Astrocyte (in vitro differentiated cells and primary cell): ENCODE data around the gene CAMK1G. TPM values are rescaled to one million over a fixed set of nuclear protein-coding genes. Genes with fewer than 3 reads are reported as not detected.
A peak's percentile ranks its signal among the peaks of the same experiment; 100 is the strongest.

ENCODE experiments used
- DNase-seq: peaks from one replicate; pipeline ENCODE4 v3.0.0-alpha.2; 2010; ENCODE audit warnings: low read depth
- FAIRE-seq: peaks from 2 replicates; lab custom pipeline; 2011; peaks lifted over from hg19 to GRCh38; lab: Jason Lieb, UNC
- H2AFZ ChIP-seq: 2 replicates; pipeline ENCODE4 v1.6.0; 2012; ENCODE audit warnings: low read depth, low read length, inconsistent platforms
- H3K27ac ChIP-seq: 2 replicates; pipeline ENCODE4 v1.5.1; 2011; ENCODE audit warnings: low read depth, low read length, inconsistent platforms
- H3K27me3 ChIP-seq: 2 replicates; pipeline ENCODE4 v1.6.0; 2011; ENCODE audit warnings: low read length, inconsistent platforms; ENCODE audit not compliant: insufficient read depth
- H3K36me3 ChIP-seq: 2 replicates; pipeline ENCODE4 v1.5.1; 2011; ENCODE audit warnings: low read length, inconsistent platforms; ENCODE audit not compliant: insufficient read depth
- H3K4me1 ChIP-seq: 2 replicates; pipeline ENCODE4 v1.5.1; 2011; ENCODE audit warnings: low read length, inconsistent platforms; ENCODE audit not compliant: insufficient read depth
- H3K4me2 ChIP-seq: 2 replicates; pipeline ENCODE4 v1.6.0; 2012; ENCODE audit warnings: low read length, inconsistent platforms
- H3K4me3 ChIP-seq: 2 replicates; pipeline ENCODE4 v1.5.1; 2011; ENCODE audit warnings: low read depth, mild to moderate bottlenecking, low read length, inconsistent platforms; ENCODE audit not compliant: insufficient read depth
- H3K79me2 ChIP-seq: 2 replicates; pipeline ENCODE4 v1.6.0; 2012; ENCODE audit warnings: mild to moderate bottlenecking, low read length, inconsistent platforms; ENCODE audit not compliant: insufficient read depth
- H3K9ac ChIP-seq: 2 replicates; pipeline ENCODE4 v1.6.0; 2012; ENCODE audit warnings: mild to moderate bottlenecking, low read length, inconsistent platforms
- H3K9me3 ChIP-seq: 2 replicates; pipeline ENCODE4 v1.5.1; 2012; ENCODE audit warnings: low read depth, mild to moderate bottlenecking, low read length, inconsistent platforms; ENCODE audit not compliant: insufficient read depth
- H4K20me1 ChIP-seq: 2 replicates; pipeline ENCODE4 v1.6.0; 2012; ENCODE audit warnings: low read length, inconsistent platforms; ENCODE audit not compliant: insufficient read depth
- H3K27ac Mint-ChIP-seq: one replicate; pipeline ENCODE4 v1.8.0; 2021; ENCODE audit warnings: mild to moderate bottlenecking, mixed read lengths; ENCODE audit not compliant: unreplicated experiment
- H3K27me3 Mint-ChIP-seq: one replicate; pipeline ENCODE4 v1.8.0; 2021; ENCODE audit warnings: low read depth, mixed read lengths; ENCODE audit not compliant: unreplicated experiment
- H3K36me3 Mint-ChIP-seq: one replicate; pipeline ENCODE4 v1.8.0; 2021; ENCODE audit warnings: low read depth, mixed read lengths; ENCODE audit not compliant: unreplicated experiment
- H3K4me1 Mint-ChIP-seq: one replicate; pipeline ENCODE4 v1.8.0; 2021; ENCODE audit warnings: low read depth, mixed read lengths; ENCODE audit not compliant: unreplicated experiment
- H3K4me3 Mint-ChIP-seq: one replicate; pipeline ENCODE4 v1.8.0; 2021; ENCODE audit warnings: mild to moderate bottlenecking, moderate library complexity, mixed read lengths; ENCODE audit not compliant: unreplicated experiment
- H3K9me3 Mint-ChIP-seq: one replicate; pipeline ENCODE4 v1.8.0; 2021; ENCODE audit warnings: mild to moderate bottlenecking, mixed read lengths; ENCODE audit not compliant: unreplicated experiment
- EZH2 ChIP-seq: IDR thresholded peaks from 2 replicates; pipeline ENCODE4 v1.6.1; 2012; ENCODE audit warnings: mild to moderate bottlenecking, low read length, inconsistent platforms; ENCODE audit not compliant: insufficient read depth
- total RNA-seq: library from RNA; stranded (reverse); gene quantifications from 2 replicates; pipeline ENCODE4 v1.2.1, GENCODE V29; 2021
- TF ChIP-seq, protein P1 (sequence below): IDR thresholded peaks from 2 replicates; pipeline ENCODE4 v1.5.1; 2011; ENCODE audit warnings: low read depth, mild to moderate bottlenecking, inconsistent platforms, low read length, moderate library complexity; ENCODE audit not compliant: insufficient read depth

Gene CAMK1G
- total RNA-seq, 1 donor from 2014 or later, result 0.45 TPM

DNA sequence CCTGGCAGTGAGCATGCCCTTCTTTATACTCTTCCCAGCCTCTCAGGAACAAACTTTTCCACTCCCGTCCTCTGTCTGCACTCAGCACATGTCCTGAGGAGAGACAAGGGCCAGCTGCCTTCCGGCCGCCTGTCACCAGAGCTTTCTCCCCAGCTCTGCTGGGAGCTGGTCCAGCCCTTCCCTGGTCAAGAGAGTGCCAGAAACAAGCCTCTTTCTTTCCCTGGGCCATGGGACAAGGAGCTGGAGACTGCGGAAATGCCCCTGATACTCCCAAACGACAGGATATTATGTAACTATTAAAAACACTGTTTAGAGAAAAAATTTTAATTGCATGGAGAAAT lies 58.3 kb downstream of the CAMK1G start:
- Histone ChIP-seq H4K20me1 (no peaks in the 10 kb centered on the region), H2AFZ (peak overlapping the region; percentile 5), H3K9ac (no peak overlapping the region), H3K9me3 (no peaks in the 10 kb centered on the region), H3K36me3 (no peaks in the 10 kb centered on the region), H3K4me3 (no peak overlapping the region), H3K4me1 (peaks cover 5% of the 10 kb centered on the region), H3K79me2 (no peaks in the 10 kb centered on the region), H3K4me2 (no peak overlapping the region), H3K27me3 (no peaks in the 10 kb centered on the region), H3K27ac (no peak overlapping the region)
- no peaks in the 10 kb centered on the region for H3K36me3 Mint-ChIP-seq
- no peak overlapping the region for H3K4me3 Mint-ChIP-seq
- no peak for TF ChIP-seq EZH2
- TF ChIP-seq, protein P1, sequence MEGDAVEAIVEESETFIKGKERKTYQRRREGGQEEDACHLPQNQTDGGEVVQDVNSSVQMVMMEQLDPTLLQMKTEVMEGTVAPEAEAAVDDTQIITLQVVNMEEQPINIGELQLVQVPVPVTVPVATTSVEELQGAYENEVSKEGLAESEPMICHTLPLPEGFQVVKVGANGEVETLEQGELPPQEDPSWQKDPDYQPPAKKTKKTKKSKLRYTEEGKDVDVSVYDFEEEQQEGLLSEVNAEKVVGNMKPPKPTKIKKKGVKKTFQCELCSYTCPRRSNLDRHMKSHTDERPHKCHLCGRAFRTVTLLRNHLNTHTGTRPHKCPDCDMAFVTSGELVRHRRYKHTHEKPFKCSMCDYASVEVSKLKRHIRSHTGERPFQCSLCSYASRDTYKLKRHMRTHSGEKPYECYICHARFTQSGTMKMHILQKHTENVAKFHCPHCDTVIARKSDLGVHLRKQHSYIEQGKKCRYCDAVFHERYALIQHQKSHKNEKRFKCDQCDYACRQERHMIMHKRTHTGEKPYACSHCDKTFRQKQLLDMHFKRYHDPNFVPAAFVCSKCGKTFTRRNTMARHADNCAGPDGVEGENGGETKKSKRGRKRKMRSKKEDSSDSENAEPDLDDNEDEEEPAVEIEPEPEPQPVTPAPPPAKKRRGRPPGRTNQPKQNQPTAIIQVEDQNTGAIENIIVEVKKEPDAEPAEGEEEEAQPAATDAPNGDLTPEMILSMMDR, result no peak
- peaks cover 11% of the 10 kb centered on the region for H3K4me1 Mint-ChIP-seq
- DNase-seq, result no peak
- H3K9me3 Mint-ChIP-seq, result no peaks in the 10 kb centered on the region
- peaks cover 31% of the 10 kb centered on the region for H3K27me3 Mint-ChIP-seq
- no peak for FAIRE-seq
- H3K27ac Mint-ChIP-seq, result no peak overlapping the region

DNA sequence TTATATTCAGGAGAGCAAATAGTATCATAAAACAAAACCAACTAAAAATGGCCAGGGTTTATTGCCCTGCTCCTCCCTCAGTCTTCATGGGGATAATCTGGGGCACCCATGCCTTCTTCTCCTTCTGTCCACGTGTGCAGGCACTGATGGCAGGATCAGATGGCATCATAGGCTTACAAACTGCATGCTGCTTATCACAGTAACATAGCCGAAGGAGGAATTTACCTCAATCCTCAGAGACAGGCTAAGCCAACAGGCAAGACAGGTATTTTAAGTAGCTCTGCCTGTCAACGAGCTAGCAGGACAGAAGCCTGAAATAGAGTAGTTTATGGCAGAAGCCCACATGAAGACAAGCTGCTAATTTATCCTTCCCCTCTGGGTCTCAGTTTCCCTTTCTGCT lies 59.3 kb downstream of the CAMK1G start:
- H3K27ac ChIP-seq, result no peak overlapping the region
- Mint-ChIP-seq H3K36me3 (no peaks in the 10 kb centered on the region), H3K9me3 (no peaks in the 10 kb centered on the region), H3K4me1 (peaks cover 21% of the 10 kb centered on the region), H3K4me3 (no peak overlapping the region), H3K27me3 (peaks cover 23% of the 10 kb centered on the region), H3K27ac (no peak overlapping the region)
- no peak overlapping the region for H3K4me3 ChIP-seq
- no peaks in the 10 kb centered on the region for H3K79me2 ChIP-seq
- H3K36me3 ChIP-seq, result no peaks in the 10 kb centered on the region
- H4K20me1 ChIP-seq, result no peaks in the 10 kb centered on the region
- no peak overlapping the region for H2AFZ ChIP-seq
- FAIRE-seq, result no peak
- TF ChIP-seq EZH2, result no peak
- TF ChIP-seq, protein P1, result no peak
- no peaks in the 10 kb centered on the region for H3K9me3 ChIP-seq
- H3K4me1 ChIP-seq, result peaks cover 12% of the 10 kb centered on the region
- no peak overlapping the region for H3K4me2 ChIP-seq
- no peak for DNase-seq
- H3K9ac ChIP-seq, result no peak overlapping the region
- no peaks in the 10 kb centered on the region for H3K27me3 ChIP-seq

DNA sequence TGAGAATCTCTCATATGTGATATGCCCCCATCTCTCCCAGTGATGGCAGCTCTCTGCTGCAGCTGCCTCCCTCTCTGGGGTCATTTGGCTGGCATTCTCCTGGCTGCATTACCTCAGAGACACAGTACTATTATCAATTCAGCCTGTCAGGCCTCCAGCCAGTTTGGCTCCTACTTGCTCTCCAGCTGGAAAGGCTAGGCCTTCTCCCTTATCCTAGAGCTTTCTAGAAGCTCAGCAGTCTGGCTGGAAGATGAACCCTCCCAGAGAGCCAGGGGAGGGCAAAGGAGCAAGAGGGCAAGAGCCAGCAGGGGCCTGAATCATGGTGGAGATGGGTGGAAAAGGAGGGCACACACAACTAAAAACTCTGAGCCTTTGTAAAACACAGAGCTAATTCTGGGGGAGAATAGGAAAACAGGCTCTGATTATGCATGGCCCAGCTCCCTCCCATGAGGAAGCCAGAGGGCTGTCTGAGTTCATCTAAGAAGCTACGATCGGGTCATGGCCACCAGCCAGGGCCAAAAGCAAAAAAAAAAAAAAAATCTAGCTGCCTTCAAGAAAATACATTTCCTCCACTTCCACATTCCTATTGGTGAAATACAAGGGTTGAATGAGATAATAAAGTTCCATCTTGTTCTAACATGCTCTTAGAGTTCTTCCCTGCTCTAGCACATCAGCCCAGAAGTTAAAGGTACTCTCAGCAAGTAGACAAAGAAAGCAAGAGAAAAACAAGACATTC lies 59.9 kb downstream of the CAMK1G start:
- Histone ChIP-seq H3K27me3 (no peaks in the 10 kb centered on the region), H3K27ac (no peak overlapping the region), H3K4me1 (peaks cover 18% of the 10 kb centered on the region), H3K4me2 (no peak overlapping the region), H3K4me3 (no peak overlapping the region), H2AFZ (no peak overlapping the region), H3K36me3 (no peaks in the 10 kb centered on the region), H3K9ac (no peak overlapping the region), H4K20me1 (no peaks in the 10 kb centered on the region), H3K79me2 (no peaks in the 10 kb centered on the region), H3K9me3 (no peaks in the 10 kb centered on the region)
- H3K9me3 Mint-ChIP-seq, result no peaks in the 10 kb centered on the region
- no peak for FAIRE-seq
- H3K27me3 Mint-ChIP-seq, result peaks cover 17% of the 10 kb centered on the region
- TF ChIP-seq, protein P1, result no peak
- TF ChIP-seq EZH2, result no peak
- H3K27ac Mint-ChIP-seq, result no peak overlapping the region
- H3K36me3 Mint-ChIP-seq, result no peaks in the 10 kb centered on the region
- H3K4me1 Mint-ChIP-seq, result peaks cover 28% of the 10 kb centered on the region
- no peak overlapping the region for H3K4me3 Mint-ChIP-seq
- no peak for DNase-seq
